BLaER1 (cell line): ENCODE measurements around the gene SH3GL3.

Source experiments
- H3K27ac ChIP-seq: shearing (Covaris generic); formaldehyde crosslinking; 2 replicates; pipeline ENCODE4 v1.8.1; 2022
- H3K27me3 ChIP-seq: shearing (Covaris generic); formaldehyde crosslinking; 2 replicates; pipeline ENCODE4 v1.8.1; 2022
- H3K36me3 ChIP-seq: shearing (Covaris generic); formaldehyde crosslinking; 2 replicates; pipeline ENCODE4 v1.8.1; 2022
- H3K4me1 ChIP-seq: shearing (Covaris generic); formaldehyde crosslinking; 2 replicates; pipeline ENCODE4 v1.8.1; 2022
- H3K4me2 ChIP-seq: shearing (Covaris generic); formaldehyde crosslinking; 2 replicates; pipeline ENCODE4 v1.8.1; 2022
- H3K4me3 ChIP-seq: shearing (Covaris generic); formaldehyde crosslinking; 2 replicates; pipeline ENCODE4 v1.8.1; 2022
- H3K9ac ChIP-seq: shearing (Covaris generic); formaldehyde crosslinking; 2 replicates; pipeline ENCODE4 v1.8.1; 2022
- H3K9me3 ChIP-seq: shearing (Covaris generic); formaldehyde crosslinking; 2 replicates; pipeline ENCODE4 v1.8.1; 2022
- H4K20me1 ChIP-seq: shearing (Covaris generic); formaldehyde crosslinking; 2 replicates; pipeline ENCODE4 v1.8.1; 2022
- Cebpa-rat ChIP-seq: shearing (Covaris generic); IDR thresholded peaks from 2 replicates; pipeline ENCODE4 v1.8.1; 2022

The SH3GL3 gene

GRCh38 chr15:83435202-83435601 lies 11.9 kb upstream of the SH3GL3 start:
- no peak overlapping the region for H3K4me3 ChIP-seq
- H3K9ac ChIP-seq = no peak overlapping the region
- no peaks in the 10 kb centered on the region for H3K27me3 ChIP-seq
- H3K4me2 ChIP-seq = peak overlapping the region; percentile 67
- H3K27ac ChIP-seq = no peak overlapping the region
- no peak for TF ChIP-seq Cebpa-rat
- no peaks in the 10 kb centered on the region for H4K20me1 ChIP-seq
- no peaks in the 10 kb centered on the region for H3K9me3 ChIP-seq
- peaks cover 31% of the 10 kb centered on the region for H3K4me1 ChIP-seq
- H3K36me3 ChIP-seq = no peaks in the 10 kb centered on the region

- TF ChIP-seq Cebpa-rat = peak; percentile 93
- Histone ChIP-seq H3K4me1 (peaks cover 29% of the 10 kb centered on the region), H3K4me2 (peak overlapping the region; percentile 67), H3K4me3 (no peak overlapping the region), H4K20me1 (no peaks in the 10 kb centered on the region), H3K27me3 (no peaks in the 10 kb centered on the region), H3K9ac (no peak overlapping the region), H3K9me3 (no peaks in the 10 kb centered on the region), H3K27ac (no peak overlapping the region), H3K36me3 (no peaks in the 10 kb centered on the region)
Observed at GRCh38 chr15:83435782-83436181, 11.4 kb upstream of the SH3GL3 start.

DNA sequence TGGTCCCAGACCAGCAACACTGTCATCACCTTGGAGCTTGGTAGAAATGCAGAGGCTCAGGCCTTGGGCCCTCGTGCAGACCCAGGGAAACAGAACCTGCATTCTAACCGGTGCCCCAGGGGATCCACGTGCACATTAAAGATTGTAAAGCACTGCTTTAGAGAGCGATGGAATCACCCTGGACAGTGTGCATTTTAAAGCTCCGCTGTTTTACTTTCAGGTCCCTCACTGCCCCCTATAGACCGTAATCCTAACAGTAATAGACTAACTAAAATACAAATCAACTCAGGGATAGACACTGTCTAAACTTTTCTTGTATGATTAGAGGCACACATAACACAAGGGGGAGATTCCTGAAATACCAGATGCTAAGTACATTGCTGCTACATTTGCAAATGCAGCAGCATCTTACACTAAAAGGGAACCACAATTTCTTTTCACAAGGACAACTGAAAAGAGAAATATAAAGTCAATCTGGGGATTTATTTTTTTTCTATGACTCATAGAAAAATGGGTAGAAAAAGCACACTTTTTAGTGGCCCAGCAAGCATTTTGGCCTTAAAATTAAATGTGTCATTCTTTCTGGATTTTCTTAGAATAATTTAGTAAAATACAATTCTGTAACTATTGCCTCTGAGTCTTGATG lies 10.5 kb upstream of the SH3GL3 start:
- H3K4me1 ChIP-seq = peaks cover 29% of the 10 kb centered on the region
- no peak overlapping the region for H3K9ac ChIP-seq
- no peak overlapping the region for H3K27ac ChIP-seq
- H3K4me2 ChIP-seq = no peak overlapping the region
- no peak overlapping the region for H3K4me3 ChIP-seq
- H3K36me3 ChIP-seq = no peaks in the 10 kb centered on the region
- H3K27me3 ChIP-seq = no peaks in the 10 kb centered on the region
- TF ChIP-seq Cebpa-rat = no peak
- no peaks in the 10 kb centered on the region for H4K20me1 ChIP-seq
- H3K9me3 ChIP-seq = no peaks in the 10 kb centered on the region

DNA sequence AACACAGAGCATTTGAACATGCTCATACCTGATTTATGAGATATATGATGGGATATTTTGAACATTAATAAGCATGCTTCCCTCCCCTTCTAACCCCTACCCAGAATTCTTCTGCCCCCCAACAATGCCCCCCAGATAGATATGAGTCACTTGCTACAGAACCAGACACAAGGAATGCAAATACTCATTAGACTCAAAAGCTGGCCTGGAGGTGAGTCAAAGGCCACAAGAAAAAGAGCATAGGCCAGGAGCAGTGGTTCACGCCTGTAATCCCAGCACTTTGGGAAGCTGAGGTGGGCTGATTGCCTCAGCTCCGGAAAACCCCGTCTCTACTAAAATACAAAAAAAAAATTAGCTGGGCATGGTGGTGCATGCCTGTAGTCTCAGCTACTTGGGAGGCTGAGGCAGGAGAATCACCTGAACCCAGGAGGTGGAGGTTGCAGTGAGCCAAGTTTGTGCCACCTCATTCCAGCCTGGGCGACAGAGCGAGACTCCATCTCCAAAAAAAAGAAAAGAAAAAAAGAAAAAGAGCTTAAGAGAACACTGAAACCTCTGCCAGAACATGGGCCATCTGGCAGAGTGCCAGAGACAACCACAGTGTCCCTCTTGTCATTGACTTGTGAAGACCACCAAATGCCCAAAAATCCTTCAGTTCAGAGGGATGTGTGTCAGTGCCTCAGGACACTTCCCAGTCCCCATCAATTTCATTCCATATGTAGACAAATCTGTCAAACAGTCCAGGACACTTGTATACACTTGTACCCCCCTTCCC lies 3.9 kb upstream of the SH3GL3 start:
- H3K27me3 ChIP-seq = peaks cover 10% of the 10 kb centered on the region
- no peak overlapping the region for H3K27ac ChIP-seq
- H3K4me1 ChIP-seq = peaks cover 15% of the 10 kb centered on the region
- no peaks in the 10 kb centered on the region for H4K20me1 ChIP-seq
- no peaks in the 10 kb centered on the region for H3K36me3 ChIP-seq
- no peak overlapping the region for H3K4me3 ChIP-seq
- H3K9me3 ChIP-seq = peaks cover 22% of the 10 kb centered on the region
- TF ChIP-seq Cebpa-rat = no peak
- no peak overlapping the region for H3K4me2 ChIP-seq
- H3K9ac ChIP-seq = no peak overlapping the region

- H3K27ac ChIP-seq = no peak overlapping the region
- no peaks in the 10 kb centered on the region for H3K36me3 ChIP-seq
- TF ChIP-seq Cebpa-rat = no peak
- peaks cover 15% of the 10 kb centered on the region for H3K4me1 ChIP-seq
- no peak overlapping the region for H3K9ac ChIP-seq
- H3K27me3 ChIP-seq = peaks cover 17% of the 10 kb centered on the region
- H4K20me1 ChIP-seq = no peaks in the 10 kb centered on the region
- no peak overlapping the region for H3K4me2 ChIP-seq
- H3K4me3 ChIP-seq = no peak overlapping the region
- peaks cover 22% of the 10 kb centered on the region for H3K9me3 ChIP-seq
Observed at GRCh38 chr15:83444936-83445335, 2.2 kb upstream of the SH3GL3 start.

- Histone ChIP-seq H3K36me3 (no peaks in the 10 kb centered on the region), H3K27me3 (peaks cover 17% of the 10 kb centered on the region), H3K27ac (no peak overlapping the region), H3K9ac (no peak overlapping the region), H3K9me3 (peaks cover 22% of the 10 kb centered on the region), H4K20me1 (no peaks in the 10 kb centered on the region), H3K4me3 (no peak overlapping the region), H3K4me1 (peaks cover 15% of the 10 kb centered on the region), H3K4me2 (peak overlapping the region; percentile 37)
- TF ChIP-seq Cebpa-rat = no peak
Observed at GRCh38 chr15:83445643-83446042, 1.5 kb upstream of the SH3GL3 start.

DNA sequence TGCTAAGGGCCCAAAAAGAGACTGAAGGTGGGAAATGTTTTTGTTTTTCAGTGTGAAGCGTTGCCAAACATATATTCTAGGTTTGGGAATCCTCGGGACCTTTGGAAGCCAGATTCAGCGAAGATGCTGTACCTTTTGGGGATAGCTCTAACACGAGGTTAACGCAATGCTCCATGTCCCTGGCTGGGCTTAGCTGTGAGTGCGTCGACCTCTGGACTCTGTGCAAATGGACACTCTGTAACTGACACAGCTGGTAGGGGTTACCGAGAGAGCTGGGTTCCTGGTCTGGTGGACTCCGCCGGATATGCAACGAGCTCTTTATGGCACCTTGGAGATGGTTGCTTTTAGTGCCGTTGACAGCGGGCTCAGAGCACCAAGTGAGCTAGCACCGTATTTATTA lies 724 bp upstream of the SH3GL3 start:
- Histone ChIP-seq H3K4me1 (peaks cover 15% of the 10 kb centered on the region), H3K4me2 (no peak overlapping the region), H3K36me3 (no peaks in the 10 kb centered on the region), H3K27me3 (peaks cover 17% of the 10 kb centered on the region), H3K9ac (no peak overlapping the region), H3K4me3 (no peak overlapping the region), H3K27ac (no peak overlapping the region), H4K20me1 (no peaks in the 10 kb centered on the region), H3K9me3 (peaks cover 22% of the 10 kb centered on the region)
- no peak for TF ChIP-seq Cebpa-rat

- Histone ChIP-seq H3K9me3 (peaks cover 22% of the 10 kb centered on the region), H3K9ac (no peak overlapping the region), H3K27ac (no peak overlapping the region), H3K4me1 (peaks cover 15% of the 10 kb centered on the region), H3K4me3 (no peak overlapping the region), H4K20me1 (no peaks in the 10 kb centered on the region), H3K27me3 (peaks cover 17% of the 10 kb centered on the region), H3K36me3 (no peaks in the 10 kb centered on the region), H3K4me2 (no peak overlapping the region)
- no peak for TF ChIP-seq Cebpa-rat
Observed at GRCh38 chr15:83449250-83449671, 2.1 kb downstream of the SH3GL3 start.

GRCh38 chr15:83449937-83450506 lies 2.9 kb downstream of the SH3GL3 start:
- Histone ChIP-seq H3K27me3 (peaks cover 17% of the 10 kb centered on the region), H3K4me1 (peaks cover 14% of the 10 kb centered on the region), H3K9ac (no peak overlapping the region), H3K4me2 (no peak overlapping the region), H3K27ac (no peak overlapping the region), H4K20me1 (no peaks in the 10 kb centered on the region), H3K36me3 (no peaks in the 10 kb centered on the region), H3K9me3 (peaks cover 22% of the 10 kb centered on the region), H3K4me3 (no peak overlapping the region)
- no peak for TF ChIP-seq Cebpa-rat

DNA sequence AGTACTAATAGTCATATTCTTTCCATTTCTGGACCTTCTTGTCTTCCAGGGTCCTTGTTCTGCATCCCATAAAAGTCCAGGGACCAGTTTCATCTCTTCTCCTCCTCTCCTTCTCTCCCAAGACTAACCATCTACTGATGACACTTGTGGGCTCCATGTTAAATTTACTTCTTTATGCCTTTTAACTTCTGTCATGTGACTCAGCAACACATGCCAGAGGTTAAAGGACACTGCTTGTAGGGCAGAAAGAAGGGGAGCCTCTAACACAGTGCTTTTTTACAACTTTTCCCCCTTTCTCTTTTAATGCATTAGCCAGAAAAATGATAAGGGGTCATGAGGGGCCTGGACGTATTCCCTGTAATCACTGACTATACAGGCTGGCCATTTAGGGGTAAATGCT lies 10.0 kb downstream of the SH3GL3 start:
- Histone ChIP-seq H3K4me3 (no peak overlapping the region), H3K4me1 (no peaks in the 10 kb centered on the region), H3K9ac (no peak overlapping the region), H3K9me3 (no peaks in the 10 kb centered on the region), H3K27ac (no peak overlapping the region), H3K27me3 (no peaks in the 10 kb centered on the region), H3K36me3 (no peaks in the 10 kb centered on the region), H4K20me1 (no peaks in the 10 kb centered on the region), H3K4me2 (no peak overlapping the region)
- TF ChIP-seq Cebpa-rat = no peak
